ENCODE results near the gene TTLL5. TPM values are rescaled to one million over a fixed set of nuclear protein-coding genes. Genes with fewer than 3 reads are reported as not detected.

TTLL5 gene
- total and polyA plus RNA-seq, 9 of the 15 experiments (the other 6 are each of a cell fraction or from before 2014, with no cell fraction given) = 4.1 to 18.9 (median 12.6) TPM

DNA sequence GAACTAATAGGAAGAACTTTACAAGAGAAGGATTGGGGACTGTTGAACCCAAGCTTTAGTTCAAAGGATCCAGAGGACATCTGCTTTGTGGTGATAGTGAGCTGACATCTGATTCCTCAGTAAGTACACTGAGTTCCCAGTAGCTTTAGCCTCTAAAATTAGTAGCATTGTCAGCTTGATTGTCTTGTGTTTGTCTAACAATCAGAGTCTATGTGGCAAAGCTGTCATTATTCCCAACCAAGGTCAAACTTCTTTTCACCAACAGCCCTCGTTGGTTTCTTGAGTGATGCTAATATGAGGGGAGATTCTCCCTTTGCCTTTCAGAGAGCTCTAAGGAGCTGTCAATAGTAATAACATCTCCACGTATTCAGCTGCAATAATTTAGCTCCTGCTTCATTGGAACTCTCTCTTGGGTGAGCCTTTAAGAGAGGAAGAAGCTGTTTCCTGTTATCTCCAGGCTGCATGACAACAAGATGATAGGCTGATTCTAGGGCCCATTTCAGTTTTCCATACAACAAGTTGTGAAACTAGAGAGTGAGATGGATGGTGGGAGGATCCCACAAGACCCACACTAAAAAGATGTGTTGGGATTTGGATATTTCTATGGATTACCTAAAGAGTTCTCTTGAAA is 274.1 kb downstream of the TTLL5 start (continued):
- TF ChIP-seq, protein P1, sequence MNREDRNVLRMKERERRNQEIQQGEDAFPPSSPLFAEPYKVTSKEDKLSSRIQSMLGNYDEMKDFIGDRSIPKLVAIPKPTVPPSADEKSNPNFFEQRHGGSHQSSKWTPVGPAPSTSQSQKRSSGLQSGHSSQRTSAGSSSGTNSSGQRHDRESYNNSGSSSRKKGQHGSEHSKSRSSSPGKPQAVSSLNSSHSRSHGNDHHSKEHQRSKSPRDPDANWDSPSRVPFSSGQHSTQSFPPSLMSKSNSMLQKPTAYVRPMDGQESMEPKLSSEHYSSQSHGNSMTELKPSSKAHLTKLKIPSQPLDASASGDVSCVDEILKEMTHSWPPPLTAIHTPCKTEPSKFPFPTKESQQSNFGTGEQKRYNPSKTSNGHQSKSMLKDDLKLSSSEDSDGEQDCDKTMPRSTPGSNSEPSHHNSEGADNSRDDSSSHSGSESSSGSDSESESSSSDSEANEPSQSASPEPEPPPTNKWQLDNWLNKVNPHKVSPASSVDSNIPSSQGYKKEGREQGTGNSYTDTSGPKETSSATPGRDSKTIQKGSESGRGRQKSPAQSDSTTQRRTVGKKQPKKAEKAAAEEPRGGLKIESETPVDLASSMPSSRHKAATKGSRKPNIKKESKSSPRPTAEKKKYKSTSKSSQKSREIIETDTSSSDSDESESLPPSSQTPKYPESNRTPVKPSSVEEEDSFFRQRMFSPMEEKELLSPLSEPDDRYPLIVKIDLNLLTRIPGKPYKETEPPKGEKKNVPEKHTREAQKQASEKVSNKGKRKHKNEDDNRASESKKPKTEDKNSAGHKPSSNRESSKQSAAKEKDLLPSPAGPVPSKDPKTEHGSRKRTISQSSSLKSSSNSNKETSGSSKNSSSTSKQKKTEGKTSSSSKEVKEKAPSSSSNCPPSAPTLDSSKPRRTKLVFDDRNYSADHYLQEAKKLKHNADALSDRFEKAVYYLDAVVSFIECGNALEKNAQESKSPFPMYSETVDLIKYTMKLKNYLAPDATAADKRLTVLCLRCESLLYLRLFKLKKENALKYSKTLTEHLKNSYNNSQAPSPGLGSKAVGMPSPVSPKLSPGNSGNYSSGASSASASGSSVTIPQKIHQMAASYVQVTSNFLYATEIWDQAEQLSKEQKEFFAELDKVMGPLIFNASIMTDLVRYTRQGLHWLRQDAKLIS (CRISPR knock-in tag; IDR thresholded peaks at IDR 0.05) = no peak
- TF ChIP-seq LEF1 (IDR thresholded peaks at IDR 0.05) = peak; percentile 80
- peak; percentile 39; the same call in 1 of the 2 replicates for TF ChIP-seq NCOA1 (IDR thresholded peaks at IDR 0.05; ENCODE audit: low read depth)
- peak; percentile 36; the same call in 1 of the 2 replicates for TF ChIP-seq FOXP1 (CRISPR knock-in tag; IDR thresholded peaks at IDR 0.05)
- peak; percentile 87 for TF ChIP-seq ARID1B (IDR thresholded peaks at IDR 0.05)
- peak; percentile 82 for TF ChIP-seq CBFA2T3 (IDR thresholded peaks at IDR 0.05)
- TF ChIP-seq SMARCA4 (IDR thresholded peaks at IDR 0.05) = peak; percentile 67
- TF ChIP-seq ZNF766 (CRISPR knock-in tag; conservative IDR thresholded peaks at IDR 0.05) = no peak
- peak; percentile 43; the same call in 1 of the 2 replicates for TF ChIP-seq MTA2 (IDR thresholded peaks at IDR 0.05; ENCODE audit: low read depth)
- peak; percentile 67; the same call in 1 of the 2 replicates for TF ChIP-seq EP300 (IDR thresholded peaks at IDR 0.05; ENCODE audit: low read length)
- no peak for TF ChIP-seq BACH1 (tag; IDR thresholded peaks at IDR 0.05)
- TF ChIP-seq, protein P2, sequence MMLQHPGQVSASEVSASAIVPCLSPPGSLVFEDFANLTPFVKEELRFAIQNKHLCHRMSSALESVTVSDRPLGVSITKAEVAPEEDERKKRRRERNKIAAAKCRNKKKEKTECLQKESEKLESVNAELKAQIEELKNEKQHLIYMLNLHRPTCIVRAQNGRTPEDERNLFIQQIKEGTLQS (IDR thresholded peaks at IDR 0.05) = no peak
- TF ChIP-seq, protein P2 (CRISPR knock-in tag; conservative IDR thresholded peaks at IDR 0.05) = no peak
- TF ChIP-seq ZNF316 (IDR thresholded peaks at IDR 0.05) = peak; percentile 58
- peak; percentile 90 for TF ChIP-seq SOX6 (IDR thresholded peaks at IDR 0.05)
- peak; percentile 70 for TF ChIP-seq TAL1 (IDR thresholded peaks at IDR 0.05)
- TF ChIP-seq SMARCE1 (IDR thresholded peaks at IDR 0.05) = peak; percentile 53; the same call in 1 of the 2 replicates
- peak in 1 of 2 experiments; percentile 49; a peak in 1 of 4 replicates for TF ChIP-seq HDAC1 (IDR thresholded peaks at IDR 0.05)
- no peak for TF ChIP-seq ATF1 (CRISPR knock-in tag; IDR thresholded peaks at IDR 0.05)
- TF ChIP-seq ATF1 (tag; IDR thresholded peaks at IDR 0.05) = no peak
- TF ChIP-seq DPF2 (IDR thresholded peaks at IDR 0.05) = peak; percentile 58
- TF ChIP-seq, protein P3, sequence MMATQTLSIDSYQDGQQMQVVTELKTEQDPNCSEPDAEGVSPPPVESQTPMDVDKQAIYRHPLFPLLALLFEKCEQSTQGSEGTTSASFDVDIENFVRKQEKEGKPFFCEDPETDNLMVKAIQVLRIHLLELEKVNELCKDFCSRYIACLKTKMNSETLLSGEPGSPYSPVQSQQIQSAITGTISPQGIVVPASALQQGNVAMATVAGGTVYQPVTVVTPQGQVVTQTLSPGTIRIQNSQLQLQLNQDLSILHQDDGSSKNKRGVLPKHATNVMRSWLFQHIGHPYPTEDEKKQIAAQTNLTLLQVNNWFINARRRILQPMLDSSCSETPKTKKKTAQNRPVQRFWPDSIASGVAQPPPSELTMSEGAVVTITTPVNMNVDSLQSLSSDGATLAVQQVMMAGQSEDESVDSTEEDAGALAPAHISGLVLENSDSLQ (IDR thresholded peaks at IDR 0.05) = peak; percentile 62
- peak; percentile 86 for TF ChIP-seq TCF3 (CRISPR knock-in tag; IDR thresholded peaks at IDR 0.05)
- TF ChIP-seq C11orf30 (IDR thresholded peaks at IDR 0.05; ENCODE audit: low read depth) = peak; percentile 37
- TF ChIP-seq RBBP5 (IDR thresholded peaks at IDR 0.05; ENCODE audit: borderline replicate concordance, insufficient read depth, low read length, poor library complexity, severe bottlenecking) = peak; percentile 41
